GM23248 (cell line): ENCODE results near the gene SLC22A13.

ENCODE experiments used
- EZH2 ChIP-seq: fragments of 200-600 bp; sonication (generic); IDR thresholded peaks from 2 replicates; pipeline ENCODE4 v1.6.1; 2018; ENCODE audit warnings: antibody characterized with exemption, mild to moderate bottlenecking; ENCODE audit not compliant: insufficient read depth, poor library complexity, severe bottlenecking
- EZH2phosphoT487 ChIP-seq: fragments of 200-600 bp; sonication (generic); IDR thresholded peaks from 2 replicates; pipeline ENCODE4 v1.6.1; 2018; ENCODE audit warnings: antibody characterized with exemption, moderate library complexity, mild to moderate bottlenecking, low read depth; ENCODE audit not compliant: insufficient read depth

DNA sequence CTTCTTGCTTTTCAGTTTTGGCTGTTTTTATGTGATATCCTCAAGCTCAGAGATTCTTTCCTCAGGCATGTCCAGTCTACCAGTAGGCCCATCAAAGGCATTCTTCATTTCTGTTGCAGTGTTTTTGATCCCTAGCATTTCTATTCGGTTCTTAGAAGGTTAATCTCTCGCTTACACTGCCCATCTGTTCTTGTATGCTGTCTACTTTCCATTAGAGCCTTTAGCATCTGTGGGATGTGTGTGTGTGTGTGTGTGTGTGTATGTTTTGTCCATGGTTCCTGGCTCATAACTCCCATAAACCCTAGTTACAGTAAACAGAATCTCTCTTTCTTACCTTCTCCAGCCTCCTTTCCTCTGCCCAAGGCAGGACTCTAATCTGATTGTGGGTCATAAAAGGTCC is 5.1 kb upstream of the SLC22A13 start:
- no peak for TF ChIP-seq EZH2phosphoT487
- no peak for TF ChIP-seq EZH2
